Heart left ventricle (tissue), 16 donors: ENCODE data around the gene LEFTY2. TPM values are rescaled to one million over a fixed set of nuclear protein-coding genes. Genes with fewer than 3 reads are reported as not detected.

Experiments used
- ATAC-seq, 4 donors: fragments of 200-7000 bp; cut with Tn5 transposase; one replicate each; pipeline ENCODE4 v1.9.1; 2020 to 2022; ENCODE audit warnings: moderate library complexity in 4 of 4, mild to moderate bottlenecking in 3 of 4, moderate number of reproducible peaks in 1 of 4
- DNase-seq, 5 donors: peaks; one replicate each; pipeline ENCODE4 v3.0.0-alpha.2; 2020
- H3K27ac ChIP-seq, 12 donors: fragments of 200-600 bp; sonication (generic) in 4 of 12; one replicate each; pipeline versions ENCODE4 v1.5.0 to v1.8.0; 2016 to 2022; ENCODE audit warnings: mild to moderate bottlenecking in 2 of 12
- H3K27me3 ChIP-seq, 9 donors: fragments of 200-600 bp; sonication (generic) in 2 of 9; one replicate each; pipeline versions ENCODE4 v1.5.1 to v1.8.0; 2016 to 2022; ENCODE audit warnings: mild to moderate bottlenecking in 3 of 9
- H3K36me3 ChIP-seq, 9 donors: fragments of 200-600 bp; sonication (generic) in 2 of 9; one replicate each; pipeline versions ENCODE4 v1.5.0 to v1.8.0; 2018 to 2022; ENCODE audit warnings: mild to moderate bottlenecking in 2 of 9
- H3K4me1 ChIP-seq, 12 donors: fragments of 200-600 bp; sonication (generic) in 4 of 12; one replicate each; pipeline versions ENCODE4 v1.5.0 to v1.8.0; 2016 to 2022; ENCODE audit warnings: mild to moderate bottlenecking in 3 of 12
- H3K4me3 ChIP-seq, 12 donors: fragments of 200-600 bp; sonication (generic) in 4 of 12; one replicate each; pipeline versions ENCODE4 v1.5.0 to v1.8.0; 2017 to 2022; ENCODE audit warnings: mild to moderate bottlenecking in 9 of 12, moderate library complexity in 4 of 12
- H3K9me3 ChIP-seq, 12 donors: fragments of 200-600 bp; sonication (generic) in 4 of 12; one replicate each; pipeline versions ENCODE4 v1.5.0 to v1.8.0; 2016 to 2022; ENCODE audit warnings: mild to moderate bottlenecking in 1 of 12
- POLR2A ChIP-seq, 2 donors: fragments of 450-650 bp; IDR thresholded peaks; one replicate each; pipeline ENCODE4 v1.6.1; 2017; ENCODE audit warnings: antibody characterized with exemption in 2 of 2, mild to moderate bottlenecking in 2 of 2, moderate library complexity in 2 of 2
- WGBS, 4 donors: extraction: QIAGEN DNeasy Blood & Tissue Kit in 2 of 4; methylation state at CpG; one replicate each; pipeline versions ENCODE4 v1.1.5 to v1.1.7; 2013 to 2018; 5-methylcytosine and 5-hydroxymethylcytosine counted together
- intact Hi-C, 10 donors: fragments of 100-400 bp; cut with DNase I; formaldehyde crosslinking; loops; one replicate each; pipeline versions ENCODE4 v1.11.1 to v1.14.2; 2022
- polyA plus RNA-seq, 2 donors: library from polyadenylated mRNA; stranded (reverse); fragments of 200-250 nt; gene quantifications; one replicate each; pipeline ENCODE4 v1.2.3, GENCODE V29; 2013
- total RNA-seq, 9 donors: library from RNA; depleted of rRNA in 2 of 9; stranded (reverse); fragments of >200 nt in 2 of 9; fragmentation: NEBNext Ultra II Directional in 3 of 9; extraction: Animal tissue kit (Norgen Biotek cat#: 25700) in 3 of 9; gene quantifications; one replicate each; pipeline versions ENCODE4 v1.1.0 to v1.2.4, GENCODE V29; 2016 to 2023
- TF ChIP-seq, protein P1 (sequence below), 12 donors: fragments of 200-600 bp; sonication (generic) in 4 of 12; IDR thresholded peaks; one replicate each; pipeline versions ENCODE4 v1.5.0 to v1.8.0; 2018 to 2022; ENCODE audit warnings: antibody characterized with exemption in 12 of 12, mild to moderate bottlenecking in 5 of 12
- donor health status: ischemic (EF 13 %, LVEDD 7.1; RV severe dilation, severe dysfunction).
- donor health status: healthy with polysubstance abuse.
- donor health status: DM: no; HTN: yes; CAD: no.
- donor health status: DM: no; HTN: no; CAD: no.
- donor health status: ischemic (EF 25% LVEDD 6.9; RV normal size, moderate dysfunction).
- donor health status: ischemic (EF 25% LVEDD 5.7; RV mildly dilated, moderate dysfunction).
- donor health status: healthy.
- donor health status: DM: yes; HTN: yes; CAD: no.
- donor health status: ischemic (EF 35%, LVEDD 5.7; RV mildly dilated, moderate dysfunction).
- donor health status: nonischemic (EF 11% LVEDD 7.7; RV severe dilation, severe dysfunction).
- donor health status: DM: yes; HTN: yes; CAD: no.
- donor health status: PGD.
- donor health status: ischemic (EF 29% LVEDD 5.4; RV normal size, mild dysfunction).
- donor health status: nonischemic (EF 23%, LVEDD 6.1; RV moderate dilation, normal function).

The LEFTY2 gene
- total and polyA plus RNA-seq, 11 donors, result 0.11 to 1.8 (median 0.29) TPM; not detected in 1

- TF ChIP-seq POLR2A (IDR thresholded peaks at IDR 0.05), result no peak
- TF ChIP-seq, protein P1, sequence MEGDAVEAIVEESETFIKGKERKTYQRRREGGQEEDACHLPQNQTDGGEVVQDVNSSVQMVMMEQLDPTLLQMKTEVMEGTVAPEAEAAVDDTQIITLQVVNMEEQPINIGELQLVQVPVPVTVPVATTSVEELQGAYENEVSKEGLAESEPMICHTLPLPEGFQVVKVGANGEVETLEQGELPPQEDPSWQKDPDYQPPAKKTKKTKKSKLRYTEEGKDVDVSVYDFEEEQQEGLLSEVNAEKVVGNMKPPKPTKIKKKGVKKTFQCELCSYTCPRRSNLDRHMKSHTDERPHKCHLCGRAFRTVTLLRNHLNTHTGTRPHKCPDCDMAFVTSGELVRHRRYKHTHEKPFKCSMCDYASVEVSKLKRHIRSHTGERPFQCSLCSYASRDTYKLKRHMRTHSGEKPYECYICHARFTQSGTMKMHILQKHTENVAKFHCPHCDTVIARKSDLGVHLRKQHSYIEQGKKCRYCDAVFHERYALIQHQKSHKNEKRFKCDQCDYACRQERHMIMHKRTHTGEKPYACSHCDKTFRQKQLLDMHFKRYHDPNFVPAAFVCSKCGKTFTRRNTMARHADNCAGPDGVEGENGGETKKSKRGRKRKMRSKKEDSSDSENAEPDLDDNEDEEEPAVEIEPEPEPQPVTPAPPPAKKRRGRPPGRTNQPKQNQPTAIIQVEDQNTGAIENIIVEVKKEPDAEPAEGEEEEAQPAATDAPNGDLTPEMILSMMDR (IDR thresholded peaks at IDR 0.05), result no peak
- intact Hi-C loops, result no loop called here
- Histone ChIP-seq H3K36me3 (no peaks in the 10 kb centered on the region), H3K27ac (no peak overlapping the region), H3K9me3 (no peaks in the 10 kb centered on the region), H3K4me3 (no peak overlapping the region), H3K4me1 (peaks cover 0 to 8% (median 4%) of the 10 kb centered on the region in 12 donors), H3K27me3 (no peaks in the 10 kb centered on the region)
- 87 to 92% (median 89%) methylated on average over 14 of the region's 14 CpGs for WGBS, 4 donors
- DNase-seq (no peak), ATAC-seq (no peak)
Observed at GRCh38 chr1:225928186-225929175, 12.5 kb downstream of the LEFTY2 start.

DNA sequence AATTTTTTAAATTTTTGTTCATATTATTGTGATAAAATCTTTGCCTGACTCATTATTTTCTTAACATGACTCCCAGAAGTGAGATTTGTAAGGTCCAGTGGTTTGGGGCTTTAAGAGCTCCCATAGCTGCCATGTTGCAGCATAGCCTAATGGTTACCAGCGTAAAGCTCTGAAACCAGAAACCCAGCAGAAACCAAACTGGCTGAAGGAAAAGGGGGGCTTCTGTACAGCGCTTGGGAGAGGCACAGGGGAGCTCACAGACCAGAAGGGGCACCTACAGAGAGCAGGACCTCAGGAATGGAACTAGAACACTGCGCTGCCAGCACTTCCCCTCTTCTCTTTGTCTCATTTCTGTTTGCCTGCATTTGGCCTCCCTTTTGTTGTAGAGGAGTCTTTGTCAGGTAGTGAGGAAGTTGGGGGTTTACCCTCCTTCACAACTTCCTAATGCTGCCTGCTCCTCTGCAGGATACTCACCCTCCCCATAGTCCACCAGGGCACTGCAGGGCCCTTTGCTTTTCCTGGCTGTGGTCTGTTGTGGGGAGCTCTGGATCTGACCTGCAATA is 14.4 kb downstream of the LEFTY2 start:
- no peak for ATAC-seq
- peaks cover 0 to 8% (median 2%) of the 10 kb centered on the region in 9 donors for H3K36me3 ChIP-seq
- H3K9me3 ChIP-seq, result no peaks in the 10 kb centered on the region
- no peaks in the 10 kb centered on the region for H3K27me3 ChIP-seq
- peaks cover 0 to 23% (median 10%) of the 10 kb centered on the region in 12 donors for H3K4me1 ChIP-seq
- TF ChIP-seq, protein P1 (IDR thresholded peaks at IDR 0.05), result no peak
- TF ChIP-seq POLR2A (IDR thresholded peaks at IDR 0.05), result no peak
- intact Hi-C loops, result no loop called here
- DNase-seq, result no peak
- H3K27ac ChIP-seq, result no peak overlapping the region
- 86 to 98% (median 89%) methylated on average over 3 of the region's 3 CpGs for WGBS, 4 donors
- no peak overlapping the region for H3K4me3 ChIP-seq

DNA sequence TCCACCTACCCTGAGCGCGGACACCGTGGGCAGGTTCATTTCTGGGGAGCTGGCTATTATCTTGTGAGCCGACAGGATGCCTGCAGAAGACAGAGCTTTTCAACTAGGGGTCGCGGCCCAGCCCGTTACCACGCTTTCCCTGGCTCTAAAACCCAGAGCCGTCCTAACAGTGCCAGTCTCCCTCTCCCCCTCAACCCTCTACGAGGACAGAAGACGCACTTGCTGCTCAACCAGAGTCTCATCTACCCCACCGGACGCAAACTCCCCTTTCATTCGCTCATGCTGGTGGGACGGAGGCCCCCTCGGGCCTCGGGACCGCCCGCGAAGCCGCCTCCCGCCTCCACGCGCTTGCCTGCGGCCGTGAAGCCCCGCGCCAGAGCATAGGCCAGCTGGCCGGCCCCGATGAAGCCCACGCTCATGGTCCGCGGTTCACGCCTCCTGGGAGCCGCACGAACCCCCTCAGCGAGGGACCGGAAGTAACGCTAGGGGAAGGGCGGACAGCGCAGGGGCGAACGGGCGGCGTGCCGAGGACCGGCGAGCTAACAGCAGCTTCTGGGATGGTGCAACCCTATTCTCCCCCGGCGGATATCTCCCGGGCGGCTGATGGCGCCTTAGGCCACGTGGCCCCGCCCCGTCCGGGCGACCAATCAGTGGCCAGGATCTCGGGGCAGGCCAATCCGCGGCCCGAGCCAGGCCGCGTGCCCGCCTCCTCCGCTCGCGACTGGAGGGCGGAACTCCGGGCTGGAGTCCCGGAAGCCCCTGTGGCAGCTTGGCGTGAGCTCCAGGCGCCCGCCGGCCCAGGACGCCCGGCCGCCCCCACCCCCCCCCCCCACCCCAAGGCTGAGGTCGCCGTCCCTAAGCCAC is 17.1 kb downstream of the LEFTY2 start, which contains the start of gene PYCR2:
TSS of gene PYCR2 (minus strand) at position 559 of the 864 bp plus-strand sequence. CDS start at position 419, 140 bp downstream.
- peak; percentile 99 to 100 (median 100) for ATAC-seq
- intact Hi-C loops, result loop anchor here in 4 of 10 donors (1.0 to 5.0 kb wide), 5 partner anchors 42 to 147 kb away; partner anchors contain the start of genes TMEM63A (in 3 of the 4) and SRP9 (in 1 of the 4)
- H3K4me1 ChIP-seq, result peaks cover 0 to 42% (median 19%) of the 10 kb centered on the region in 12 donors
- H3K27ac ChIP-seq, result peak within 1 kb of the TSS; percentile 67 to 97 (median 93)
- peaks cover 0 to 32% (median 15%) of the 10 kb centered on the region in 9 donors for H3K36me3 ChIP-seq
- DNase-seq, result peak; percentile 95 to 98 (median 97)
- 0 to 2% (median 1%) methylated on average over 22 to 80 of the region's 80 CpGs for WGBS, 4 donors
- H3K27me3 ChIP-seq, result no peaks in the 10 kb centered on the region
- peak within 1 kb of the TSS; percentile 52 to 96 (median 82) for H3K4me3 ChIP-seq
- TF ChIP-seq, protein P1 (IDR thresholded peaks at IDR 0.05), result peak in 2 of 12 donors; percentile 8 to 11
- peak in 1 of 2 donors; percentile 96 for TF ChIP-seq POLR2A (IDR thresholded peaks at IDR 0.05)
- no peaks in the 10 kb centered on the region for H3K9me3 ChIP-seq
